ENCODE data around the gene NEBL.

NEBL gene

GRCh38 chr10:20822825-20823224 lies 74.3 kb downstream of the NEBL start:
- H3K36me3 Mint-ChIP-seq (ENCODE audit: low read depth): no peaks in the 10 kb centered on the region
- no peak overlapping the region for H3K27ac Mint-ChIP-seq
- no peak for DNase-seq (ENCODE audit: low spot score)
- no peaks in the 10 kb centered on the region for H3K9me3 Mint-ChIP-seq
- H3K4me1 Mint-ChIP-seq (ENCODE audit: low read depth): no peaks in the 10 kb centered on the region
- no peak overlapping the region for H3K4me3 Mint-ChIP-seq
- H3K27me3 Mint-ChIP-seq (ENCODE audit: low read depth): no peaks in the 10 kb centered on the region

GRCh38 chr10:20817646-20818045 lies 79.5 kb downstream of the NEBL start:
- DNase-seq (ENCODE audit: low spot score): no peak
- H3K9me3 Mint-ChIP-seq: peaks cover 3% of the 10 kb centered on the region
- no peak overlapping the region for H3K4me3 Mint-ChIP-seq
- H3K27ac Mint-ChIP-seq: no peak overlapping the region
- no peaks in the 10 kb centered on the region for H3K27me3 Mint-ChIP-seq (ENCODE audit: low read depth)
- H3K36me3 Mint-ChIP-seq (ENCODE audit: low read depth): no peaks in the 10 kb centered on the region
- H3K4me1 Mint-ChIP-seq (ENCODE audit: low read depth): no peaks in the 10 kb centered on the region

- no peaks in the 10 kb centered on the region for H3K27me3 Mint-ChIP-seq (ENCODE audit: low read depth)
- no peak overlapping the region for H3K4me3 Mint-ChIP-seq
- H3K36me3 Mint-ChIP-seq (ENCODE audit: low read depth): no peaks in the 10 kb centered on the region
Observed at GRCh38 chr10:20817116-20817515, 80.0 kb downstream of the NEBL start.

GRCh38 chr10:20814116-20814515 lies 83.0 kb downstream of the NEBL start:
- Mint-ChIP-seq H3K9me3 (peaks cover 3% of the 10 kb centered on the region), H3K27ac (no peak overlapping the region), H3K4me3 (no peak overlapping the region), H3K27me3 (ENCODE audit: low read depth) (no peaks in the 10 kb centered on the region), H3K36me3 (ENCODE audit: low read depth) (no peaks in the 10 kb centered on the region), H3K4me1 (ENCODE audit: low read depth) (no peaks in the 10 kb centered on the region)
- DNase-seq (ENCODE audit: low spot score): no peak

More at GRCh38 chr10:20817116-20817515, 80.0 kb downstream of the NEBL start:
- no peaks in the 10 kb centered on the region for H3K4me1 Mint-ChIP-seq (ENCODE audit: low read depth)
- DNase-seq (ENCODE audit: low spot score): no peak
- no peak overlapping the region for H3K27ac Mint-ChIP-seq
- peaks cover 3% of the 10 kb centered on the region for H3K9me3 Mint-ChIP-seq

GRCh38 chr10:20811131-20811530 lies 86.0 kb downstream of the NEBL start:
- H3K36me3 Mint-ChIP-seq (ENCODE audit: low read depth): no peaks in the 10 kb centered on the region
- peaks cover under 1% of the 10 kb centered on the region for H3K9me3 Mint-ChIP-seq
- no peak for DNase-seq (ENCODE audit: low spot score)
- H3K27ac Mint-ChIP-seq: no peak overlapping the region
- H3K4me1 Mint-ChIP-seq (ENCODE audit: low read depth): no peaks in the 10 kb centered on the region
- no peak overlapping the region for H3K4me3 Mint-ChIP-seq
- H3K27me3 Mint-ChIP-seq (ENCODE audit: low read depth): no peaks in the 10 kb centered on the region

- Mint-ChIP-seq H3K36me3 (ENCODE audit: low read depth) (no peaks in the 10 kb centered on the region), H3K4me3 (no peak overlapping the region), H3K9me3 (no peaks in the 10 kb centered on the region), H3K4me1 (ENCODE audit: low read depth) (no peaks in the 10 kb centered on the region), H3K27ac (no peak overlapping the region), H3K27me3 (ENCODE audit: low read depth) (no peaks in the 10 kb centered on the region)
- DNase-seq (ENCODE audit: low spot score): no peak
Observed at GRCh38 chr10:20809631-20810030, 87.5 kb downstream of the NEBL start.

- no peak overlapping the region for H3K27ac Mint-ChIP-seq
- H3K27me3 Mint-ChIP-seq (ENCODE audit: low read depth): no peaks in the 10 kb centered on the region
- no peaks in the 10 kb centered on the region for H3K9me3 Mint-ChIP-seq
- DNase-seq (ENCODE audit: low spot score): no peak
- H3K36me3 Mint-ChIP-seq (ENCODE audit: low read depth): no peaks in the 10 kb centered on the region
- H3K4me3 Mint-ChIP-seq: no peak overlapping the region
- H3K4me1 Mint-ChIP-seq (ENCODE audit: low read depth): no peaks in the 10 kb centered on the region
Observed at GRCh38 chr10:20806487-20806886, 90.6 kb downstream of the NEBL start.

GRCh38 chr10:20797290-20797689 lies 99.8 kb downstream of the NEBL start:
- no peaks in the 10 kb centered on the region for H3K9me3 Mint-ChIP-seq

GRCh38 chr10:20795391-20795790 lies 101.7 kb downstream of the NEBL start:
- H3K27ac Mint-ChIP-seq: no peak overlapping the region
- H3K4me3 Mint-ChIP-seq: no peak overlapping the region
- no peaks in the 10 kb centered on the region for H3K9me3 Mint-ChIP-seq
- no peaks in the 10 kb centered on the region for H3K4me1 Mint-ChIP-seq (ENCODE audit: low read depth)
- no peak for DNase-seq (ENCODE audit: low spot score)
- H3K36me3 Mint-ChIP-seq (ENCODE audit: low read depth): no peaks in the 10 kb centered on the region
- no peaks in the 10 kb centered on the region for H3K27me3 Mint-ChIP-seq (ENCODE audit: low read depth)

More at GRCh38 chr10:20797290-20797689, 99.8 kb downstream of the NEBL start:
- H3K4me1 Mint-ChIP-seq (ENCODE audit: low read depth): no peaks in the 10 kb centered on the region
- no peaks in the 10 kb centered on the region for H3K36me3 Mint-ChIP-seq (ENCODE audit: low read depth)
- no peak overlapping the region for H3K27ac Mint-ChIP-seq
- H3K27me3 Mint-ChIP-seq (ENCODE audit: low read depth): no peaks in the 10 kb centered on the region
- H3K4me3 Mint-ChIP-seq: no peak overlapping the region
- no peak for DNase-seq (ENCODE audit: low spot score)

GRCh38 chr10:20785174-20785573 lies 111.9 kb downstream of the NEBL start:
- Mint-ChIP-seq H3K27me3 (ENCODE audit: low read depth) (no peaks in the 10 kb centered on the region), H3K27ac (no peak overlapping the region), H3K9me3 (peaks cover 3% of the 10 kb centered on the region), H3K4me3 (no peak overlapping the region), H3K4me1 (ENCODE audit: low read depth) (no peaks in the 10 kb centered on the region), H3K36me3 (ENCODE audit: low read depth) (no peaks in the 10 kb centered on the region)
- no peak for DNase-seq (ENCODE audit: low spot score)

GRCh38 chr10:20778008-20778757 lies 118.9 kb downstream of the NEBL start:
- Mint-ChIP-seq H3K36me3 (ENCODE audit: low read depth) (no peaks in the 10 kb centered on the region), H3K27me3 (ENCODE audit: low read depth) (no peaks in the 10 kb centered on the region), H3K4me3 (no peak overlapping the region), H3K4me1 (ENCODE audit: low read depth) (no peaks in the 10 kb centered on the region), H3K9me3 (peaks cover 7% of the 10 kb centered on the region), H3K27ac (no peak overlapping the region)
- no peak for DNase-seq (ENCODE audit: low spot score)

GRCh38 chr10:20776384-20777118 lies 120.6 kb downstream of the NEBL start:
- Mint-ChIP-seq H3K4me1 (ENCODE audit: low read depth) (no peaks in the 10 kb centered on the region), H3K27me3 (ENCODE audit: low read depth) (no peaks in the 10 kb centered on the region), H3K9me3 (peaks cover 7% of the 10 kb centered on the region), H3K4me3 (no peak overlapping the region), H3K36me3 (ENCODE audit: low read depth) (no peaks in the 10 kb centered on the region), H3K27ac (no peak overlapping the region)
- DNase-seq (ENCODE audit: low spot score): no peak

- Mint-ChIP-seq H3K9me3 (peaks cover 3% of the 10 kb centered on the region), H3K4me1 (ENCODE audit: low read depth) (no peaks in the 10 kb centered on the region), H3K27me3 (ENCODE audit: low read depth) (no peaks in the 10 kb centered on the region), H3K27ac (no peak overlapping the region), H3K36me3 (ENCODE audit: low read depth) (no peaks in the 10 kb centered on the region), H3K4me3 (no peak overlapping the region)
- no peak for DNase-seq (ENCODE audit: low spot score)
Observed at GRCh38 chr10:20771051-20771450, 126.1 kb downstream of the NEBL start.

- Mint-ChIP-seq H3K36me3 (ENCODE audit: low read depth) (no peaks in the 10 kb centered on the region), H3K9me3 (no peaks in the 10 kb centered on the region), H3K4me3 (no peak overlapping the region), H3K27me3 (ENCODE audit: low read depth) (no peaks in the 10 kb centered on the region), H3K27ac (no peak overlapping the region), H3K4me1 (ENCODE audit: low read depth) (no peaks in the 10 kb centered on the region)
- no peak for DNase-seq (ENCODE audit: low spot score)
Observed at GRCh38 chr10:20769481-20769880, 127.6 kb downstream of the NEBL start.
